H1 (cell line): Measurements from ENCODE around the gene HLA-G. TPM values are rescaled to one million over a fixed set of nuclear protein-coding genes. Genes with fewer than 3 reads are reported as not detected.

Experiments used
- CTCF ChIA-PET: fragments of 300-600 bp; sonication (Branson Sonifier 250); formaldehyde crosslinking; loops from one replicate; lab custom pipeline; 2021; ENCODE audit not compliant: partially characterized antibody; lab: Charles Lee
- POLR2A ChIA-PET: fragments of 300-600 bp; sonication (Branson Sonifier 250); formaldehyde crosslinking; loops from one replicate; lab custom pipeline; 2021; ENCODE audit warnings: inconsistent platforms; ENCODE audit not compliant: partially characterized antibody; lab: Charles Lee
- DNase-seq, 2 experiments: peaks; one replicate each; pipeline versions ENCODE4 v3.0.0 to v3.0.0-alpha.2; 2010 to 2022; ENCODE audit warnings: low spot score in 2 of 2, low read depth in 1 of 2, mixed read lengths in 1 of 2
- FAIRE-seq: peaks from 2 replicates; lab custom pipeline; 2011; peaks lifted over from hg19 to GRCh38; lab: Jason Lieb, UNC
- H2AFZ ChIP-seq: 2 replicates; pipeline ENCODE4 v1.8.1; 2012; ENCODE audit warnings: low read length, inconsistent platforms
- H2AK5ac ChIP-seq: 2 replicates; pipeline ENCODE4 v1.6.1; 2013; ENCODE audit warnings: low read depth, low read length
- H2BK120ac ChIP-seq: replicated peaks from 2 replicates; pipeline ENCODE3; 2013; ENCODE audit warnings: low read depth, low read length, inconsistent platforms
- H2BK12ac ChIP-seq: 2 replicates; pipeline ENCODE4 v1.6.1; 2013; ENCODE audit warnings: low read depth, low read length
- H2BK15ac ChIP-seq: 2 replicates; pipeline ENCODE4 v1.6.1; 2013; ENCODE audit warnings: low read length
- H2BK20ac ChIP-seq: 2 replicates; pipeline ENCODE4 v1.6.1; 2013; ENCODE audit warnings: low read length
- H2BK5ac ChIP-seq: 2 replicates; pipeline ENCODE4 v1.6.1; 2013; ENCODE audit warnings: low read depth, low read length
- H3K14ac ChIP-seq: 2 replicates; pipeline ENCODE4 v1.6.1; 2013; ENCODE audit warnings: inconsistent platforms; ENCODE audit not compliant: insufficient read length
- H3K18ac ChIP-seq: 2 replicates; pipeline ENCODE4 v1.6.1; 2013; ENCODE audit warnings: low read length; ENCODE audit errors: extremely low read depth
- H3K23ac ChIP-seq: 2 replicates; pipeline ENCODE4 v1.6.1; 2013; ENCODE audit warnings: inconsistent platforms; ENCODE audit not compliant: insufficient read length
- H3K23me2 ChIP-seq: 2 replicates; pipeline ENCODE4 v1.6.1; 2013; ENCODE audit warnings: low read depth, low read length
- H3K27ac ChIP-seq: 2 replicates; pipeline ENCODE4 v1.6.1; 2011; ENCODE audit warnings: low read depth, low read length, inconsistent platforms
- H3K27me3 ChIP-seq, 4 experiments: replicated peaks in 1 of 4; 1 replicate in 1 of 4; 2 replicates in 3 of 4; pipeline versions ENCODE4 v1.6.1 to v1.8.1; 2011 to 2013; ENCODE audit warnings: low read length in 3 of 4, mild to moderate bottlenecking in 3 of 4, inconsistent platforms in 2 of 4, mixed read lengths in 2 of 4, moderate library complexity in 1 of 4; ENCODE audit not compliant: control insufficient read depth in 3 of 4, insufficient read depth in 3 of 4; ENCODE audit errors: extremely low read depth in 1 of 4
- H3K36me3 ChIP-seq, 4 experiments: 2 replicates each; pipeline versions ENCODE4 v1.6.1 to v1.8.1; 2011 to 2013; ENCODE audit warnings: mild to moderate bottlenecking in 4 of 4, low read length in 3 of 4, moderate library complexity in 2 of 4, control low read depth in 1 of 4, inconsistent platforms in 1 of 4; ENCODE audit not compliant: insufficient read depth in 4 of 4, control insufficient read depth in 2 of 4
- H3K4ac ChIP-seq: replicated peaks from 2 replicates; pipeline ENCODE3; 2013; ENCODE audit warnings: low read length, low read depth, mixed read lengths, inconsistent platforms; ENCODE audit not compliant: insufficient read length
- H3K4me1 ChIP-seq, 4 experiments: replicated peaks in 1 of 4; 1 replicate in 1 of 4; 2 replicates in 3 of 4; pipeline versions ENCODE4 v1.6.1 to v1.8.1; 2011 to 2013; ENCODE audit warnings: low read length in 3 of 4, inconsistent platforms in 2 of 4, mixed read lengths in 1 of 4; ENCODE audit not compliant: insufficient read depth in 4 of 4, control insufficient read depth in 3 of 4
- H3K4me2 ChIP-seq, 2 experiments: 2 replicates each; pipeline versions ENCODE4 v1.6.1 to v1.8.1; 2011 to 2013; ENCODE audit warnings: low read depth in 2 of 2, low read length in 2 of 2, control low read depth in 1 of 2, inconsistent platforms in 1 of 2, mild to moderate bottlenecking in 1 of 2; ENCODE audit not compliant: insufficient read depth in 1 of 2
- H3K4me3 ChIP-seq, 4 experiments: fragments of 200-600, 300-600 bp in 1 of 4; sonication (generic), shearing (Covaris generic), sonication (Bioruptor Twin) in 1 of 4; 2 replicates each; pipeline versions ENCODE4 v1.5.1 to v1.8.1; 2011 to 2016; ENCODE audit warnings: low read length in 4 of 4, low read depth in 3 of 4, control low read depth in 2 of 4, inconsistent platforms in 2 of 4, mild to moderate bottlenecking in 2 of 4, mixed read lengths in 1 of 4, moderate library complexity in 1 of 4; ENCODE audit not compliant: insufficient read depth in 2 of 4; ENCODE audit errors: extremely low read depth in 1 of 4
- H3K56ac ChIP-seq: replicated peaks from 2 replicates; pipeline ENCODE3; 2013; ENCODE audit warnings: low read depth, mild to moderate bottlenecking, mixed read lengths, low read length, inconsistent platforms; ENCODE audit not compliant: insufficient read length
- H3K79me1 ChIP-seq: 2 replicates; pipeline ENCODE4 v1.6.1; 2013; ENCODE audit warnings: low read depth, low read length, control low read depth
- H3K79me2 ChIP-seq, 2 experiments: 2 replicates each; pipeline versions ENCODE4 v1.6.1 to v1.8.1; 2012 to 2013; ENCODE audit warnings: low read length in 2 of 2, mild to moderate bottlenecking in 2 of 2, inconsistent platforms in 1 of 2; ENCODE audit not compliant: insufficient read depth in 2 of 2, control insufficient read depth in 1 of 2
- H3K9ac ChIP-seq, 4 experiments: replicated peaks in 1 of 4; 1 replicate in 1 of 4; 2 replicates in 3 of 4; pipeline versions ENCODE4 v1.6.1 to v1.8.1; 2011 to 2013; ENCODE audit warnings: low read depth in 3 of 4, low read length in 3 of 4, control low read depth in 2 of 4, mild to moderate bottlenecking in 2 of 4, moderate library complexity in 2 of 4, inconsistent platforms in 1 of 4; ENCODE audit errors: extremely low read depth in 1 of 4
- H3K9me3 ChIP-seq, 2 experiments: 2 replicates each; pipeline versions ENCODE4 v1.6.1 to v1.8.1; 2012 to 2013; ENCODE audit warnings: mild to moderate bottlenecking in 2 of 2, moderate library complexity in 2 of 2, control low read depth in 1 of 2, inconsistent platforms in 1 of 2, low read depth in 1 of 2, low read length in 1 of 2, mixed read lengths in 1 of 2; ENCODE audit not compliant: insufficient read depth in 2 of 2
- H4K20me1 ChIP-seq, 2 experiments: replicated peaks in 1 of 2; 2 replicates each; pipeline versions ENCODE3 to v1.8.1; 2011 to 2013; ENCODE audit warnings: inconsistent platforms in 2 of 2, low read length in 2 of 2, mild to moderate bottlenecking in 1 of 2; ENCODE audit not compliant: insufficient read depth in 2 of 2, control insufficient read depth in 1 of 2
- H4K5ac ChIP-seq: 2 replicates; pipeline ENCODE4 v1.6.1; 2013; ENCODE audit warnings: low read length, low read depth, mixed read lengths, inconsistent platforms; ENCODE audit not compliant: insufficient read length
- H4K8ac ChIP-seq: 2 replicates; pipeline ENCODE4 v1.8.0; 2013; ENCODE audit warnings: mild to moderate bottlenecking, moderate library complexity, low read length, inconsistent platforms; ENCODE audit not compliant: insufficient read depth; ENCODE audit errors: extremely low read depth
- H4K91ac ChIP-seq: replicated peaks from 2 replicates; pipeline ENCODE3; 2013; ENCODE audit warnings: low read length, mixed read lengths, inconsistent platforms; ENCODE audit not compliant: insufficient read length
- FOSL1 ChIP-seq: IDR thresholded peaks from 2 replicates; pipeline ENCODE4 v1.6.1; 2011; ENCODE audit warnings: mild to moderate bottlenecking, low read depth, low read length, moderate library complexity; ENCODE audit not compliant: insufficient read depth
- HDAC2 ChIP-seq, 2 experiments: fragments of 300-600 bp in 1 of 2; sonication (generic) in 1 of 2; IDR thresholded peaks; 2 replicates each; pipeline ENCODE4 v1.6.1; 2011 to 2012; ENCODE audit warnings: low read depth in 2 of 2, low read length in 2 of 2, mild to moderate bottlenecking in 2 of 2, moderate library complexity in 2 of 2, borderline replicate concordance in 1 of 2, inconsistent platforms in 1 of 2
- MAFK ChIP-seq: IDR thresholded peaks from 2 replicates; pipeline ENCODE4 v1.6.1; 2012; ENCODE audit warnings: low read depth, mild to moderate bottlenecking, improper control_type of control experiment, low read length
- MAX ChIP-seq: IDR thresholded peaks from 2 replicates; pipeline ENCODE4 v1.6.1; 2012; ENCODE audit warnings: inconsistent platforms
- RXRA ChIP-seq: IDR thresholded peaks from 2 replicates; pipeline ENCODE4 v1.6.1; 2011; ENCODE audit warnings: low read depth, mild to moderate bottlenecking, low read length, moderate library complexity; ENCODE audit not compliant: insufficient read depth
- ZNF274 ChIP-seq: IDR thresholded peaks from 2 replicates; pipeline ENCODE4 v1.7.0; 2012; ENCODE audit warnings: low read length, borderline replicate concordance; ENCODE audit errors: extremely low read depth
- WGBS, 2 experiments: shearing (Covaris generic) in 1 of 2; methylation state at CpG; one replicate each; pipeline versions ENCODE4 v1.1.6 to v1.1.7; 2013 to 2015; ENCODE audit warnings: low lambda C conversion rate in 2 of 2, mixed read lengths in 2 of 2, inconsistent platforms in 1 of 2, low coverage in 1 of 2, missing lambda C conversion rate in 1 of 2; ENCODE audit not compliant: insufficient replicate concordance in 2 of 2, insufficient coverage in 1 of 2, insufficient read length in 1 of 2; ENCODE audit errors: extremely low coverage in 1 of 2, missing lambda C conversion rate in 1 of 2; 5-methylcytosine and 5-hydroxymethylcytosine counted together
- long read RNA-seq, 2 experiments: library from RNA in 1 of 2; library from capped mRNA in 1 of 2; stranded (forward); transcript quantifications; one replicate each; pipeline ENCODE4 v2.0.0, GENCODE V29; 2021; ENCODE audit warnings: inconsistent platforms in 1 of 2
- polyA minus RNA-seq, 3 experiments: library from RNA; depleted of rRNA, polyadenylated mRNA; stranded (reverse); fragments of >200 nt; gene quantifications; 1 replicate in 2 of 3; 2 replicates in 1 of 3; pipeline ENCODE4 v1.2.3, GENCODE V29; 2011
- polyA plus RNA-seq, 7 experiments: library from polyadenylated mRNA; depleted of rRNA in 3 of 7; stranded (reverse) in 5 of 7; unstranded in 2 of 7; fragments of >200 nt in 5 of 7; fragments of 200-250 nt in 2 of 7; gene quantifications; 1 replicate in 5 of 7; 2 replicates in 1 of 7; 4 replicates in 1 of 7; pipeline versions ENCODE4 v1.2.1 to v1.2.3, GENCODE V29; 2011 to 2013; ENCODE audit warnings: missing spikeins in 2 of 7, mixed read lengths in 2 of 7
- total RNA-seq: library from RNA; stranded (reverse); fragmentation: NEBNext Ultra II Directional; extraction: Animal tissue kit (Norgen Biotek cat#: 25700); gene quantifications from 2 replicates; pipeline ENCODE4 v1.2.1, GENCODE V29; 2021
- TF ChIP-seq, protein P1 (sequence below): IDR thresholded peaks from 2 replicates; pipeline ENCODE4 v1.6.1; 2011; ENCODE audit warnings: low read depth, mild to moderate bottlenecking, low read length; ENCODE audit not compliant: insufficient read depth

Gene HLA-G
- total RNA-seq: 4.4 and 4.8 TPM in 2 replicates
- polyA plus RNA-seq (2011; rRNA removed): 3.2 and 4.2 TPM in 2 replicates
- 4.9 TPM for polyA plus RNA-seq (2011; cell fraction: cytosol; rRNA removed)
- polyA plus RNA-seq (2011; cell fraction: nucleus; rRNA removed): 7.8 TPM
- polyA plus RNA-seq (2012, experiment 1 of 2): 2.1 to 4.4 TPM (median 2.9 TPM) in 4 replicates
- polyA plus RNA-seq (2012, experiment 2 of 2): 3.6 TPM
- 6.4 TPM for polyA plus RNA-seq (2013, experiment 1 of 2)
- 5.8 TPM for polyA plus RNA-seq (2013, experiment 2 of 2)
- polyA minus RNA-seq (2011; rRNA and poly(A)+ RNA removed): 0.93 and 0.98 TPM in 2 replicates
- polyA minus RNA-seq (2011; cell fraction: cytosol; rRNA and poly(A)+ RNA removed): 0.88 TPM
- 1.9 TPM for polyA minus RNA-seq (2011; cell fraction: nucleus; rRNA and poly(A)+ RNA removed)
- long read RNA-seq, experiment 1, partial matches to known transcripts: 3 of 4 reads
- long read RNA-seq, experiment 1, other reads (novel, unspliced or antisense): 1 of 4 reads
- long read RNA-seq, experiment 2, partial matches to known transcripts: 2 of 7 reads
- long read RNA-seq, experiment 2, other reads (novel, unspliced or antisense): 2 of 7 reads

DNA sequence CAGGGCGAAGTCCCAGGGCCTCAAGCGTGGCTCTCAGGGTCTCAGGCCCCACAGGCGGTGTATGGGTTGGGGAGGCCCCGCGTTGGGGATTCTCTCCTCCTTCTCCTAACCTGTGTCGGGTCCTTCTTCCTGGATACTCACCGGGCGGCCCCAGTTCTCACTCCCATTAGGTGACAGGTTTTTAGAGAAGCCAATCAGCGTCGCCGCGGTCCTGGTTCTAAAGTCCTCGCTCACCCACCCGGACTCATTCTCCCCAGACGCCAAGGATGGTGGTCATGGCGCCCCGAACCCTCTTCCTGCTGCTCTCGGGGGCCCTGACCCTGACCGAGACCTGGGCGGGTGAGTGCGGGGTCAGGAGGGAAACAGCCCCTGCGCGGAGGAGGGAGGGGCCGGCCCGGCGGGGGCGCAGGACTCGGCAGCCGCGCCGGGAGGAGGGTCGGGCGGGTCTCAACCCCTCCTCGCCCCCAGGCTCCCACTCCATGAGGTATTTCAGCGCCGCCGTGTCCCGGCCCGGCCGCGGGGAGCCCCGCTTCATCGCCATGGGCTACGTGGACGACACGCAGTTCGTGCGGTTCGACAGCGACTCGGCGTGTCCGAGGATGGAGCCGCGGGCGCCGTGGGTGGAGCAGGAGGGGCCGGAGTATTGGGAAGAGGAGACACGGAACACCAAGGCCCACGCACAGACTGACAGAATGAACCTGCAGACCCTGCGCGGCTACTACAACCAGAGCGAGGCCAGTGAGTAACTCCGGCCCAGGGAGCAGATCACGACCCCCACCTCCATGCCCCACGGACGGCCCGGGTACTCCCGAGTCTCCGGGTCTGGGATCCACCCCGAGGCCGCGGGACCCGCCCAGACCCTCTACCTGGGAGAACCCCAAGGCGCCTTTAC is at the start of gene HLA-G:
HLA-G (plus strand) TSS at position 247 of the 892 bp plus-strand sequence; CDS start at position 267, 20 bp downstream.
- Histone ChIP-seq H3K4me3 (peak within 1 kb of the TSS; percentile 37 to 72 (median 48)), H3K23me2 (peaks cover 7% of the 10 kb centered on the region; the same call in 1 of the 2 replicates), H3K9ac (no peak within 1 kb of the TSS), H2BK20ac (no peak within 1 kb of the TSS), H4K20me1 (no peaks in the 10 kb centered on the region), H3K4ac (no peak within 1 kb of the TSS), H4K5ac (no peak within 1 kb of the TSS), H3K4me2 (peak within 1 kb of the TSS; percentile 76 to 88), H4K91ac (no peak within 1 kb of the TSS), H2BK120ac (no peak within 1 kb of the TSS), H2AFZ (peak within 1 kb of the TSS; percentile 77; the same call in 1 of the 2 replicates), H3K9me3 (no peaks in the 10 kb centered on the region; a peak in 1 of 4 replicates), H3K14ac (no peak within 1 kb of the TSS), H2AK5ac (no peak within 1 kb of the TSS), H3K79me2 (no peaks in the 10 kb centered on the region), H2BK15ac (peak within 1 kb of the TSS; percentile 99; the same call in 1 of the 2 replicates), H3K56ac (no peak within 1 kb of the TSS), H3K27ac (no peak within 1 kb of the TSS), H3K79me1 (no peaks in the 10 kb centered on the region), H3K36me3 (no peaks in the 10 kb centered on the region), H3K23ac (no peak within 1 kb of the TSS), H3K4me1 (peaks cover 0 to 4% (median 2%) of the 10 kb centered on the region in 4 experiments; a peak in 4 of 7 replicates), H2BK5ac (no peak within 1 kb of the TSS), H3K27me3 (peaks cover 13 to 42% (median 31%) of the 10 kb centered on the region in 4 experiments), H4K8ac (no peak within 1 kb of the TSS), H3K18ac (peak within 1 kb of the TSS; percentile 60), H2BK12ac (no peak within 1 kb of the TSS; the same call in 1 of the 2 replicates)
- CTCF ChIA-PET: interaction anchor here (0.7 to 1.3 kb wide), 4 partner anchors 74 to 156 kb away, joined by 3 to 4 read pairs (median 3); no protein-coding TSS in a partner anchor
- FAIRE-seq (no peak), DNase-seq (peak in 1 of 2 experiments; percentile 60)
- WGBS, 2 experiments: 7% methylated on average over 51 of the region's 75 CpGs; no CpG with 5 or more reads in 1 of the 2 experiments
- POLR2A ChIA-PET: no interaction called here
- no peak for TF ChIP-seq RXRA
- TF ChIP-seq, protein P1, sequence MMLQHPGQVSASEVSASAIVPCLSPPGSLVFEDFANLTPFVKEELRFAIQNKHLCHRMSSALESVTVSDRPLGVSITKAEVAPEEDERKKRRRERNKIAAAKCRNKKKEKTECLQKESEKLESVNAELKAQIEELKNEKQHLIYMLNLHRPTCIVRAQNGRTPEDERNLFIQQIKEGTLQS: no peak
- TF ChIP-seq MAX: no peak
- no peak for TF ChIP-seq FOSL1
- peak in 1 of 2 experiments; percentile 73; a peak in 1 of 4 replicates for TF ChIP-seq HDAC2 (IDR thresholded peaks at IDR 0.05; ENCODE audit: borderline replicate concordance in 1 of 2, low read depth in 2 of 2, low read length in 2 of 2)
- TF ChIP-seq ZNF274: no peak
- no peak for TF ChIP-seq MAFK
